ENCODE results near the gene ANKRD17. TPM values are rescaled to one million over a fixed set of nuclear protein-coding genes. Genes with fewer than 3 reads are reported as not detected.

Gene ANKRD17
- total and polyA plus RNA-seq, 9 of the 15 experiments (the other 6 are each of a cell fraction or from before 2014, with no cell fraction given) = 25.5 to 86.9 (median 52.2) TPM

GRCh38 chr4:73234712-73235111 is 23.9 kb downstream of the ANKRD17 start (continued):
- TF ChIP-seq TFE3 (CRISPR knock-in tag; IDR thresholded peaks at IDR 0.05) = no peak
- no peak for TF ChIP-seq POLR2AphosphoS2 (IDR thresholded peaks at IDR 0.05; ENCODE audit: low read length)
- no peak for TF ChIP-seq CBX1 (IDR thresholded peaks at IDR 0.05; ENCODE audit: low read depth)

GRCh38 chr4:73231518-73232487 is 26.8 kb downstream of the ANKRD17 start:
- intact Hi-C loops (cut with micrococcal nuclease) = no loop called here
- ATAC-seq (peak; percentile 65), DNase-seq (ENCODE audit: extremely low read depth in 1 of 4, low spot score in 3 of 4) (no peak), FAIRE-seq (peak; percentile 54)
- H3K79me2 ChIP-seq (ENCODE audit: control insufficient read depth, insufficient read depth, low read length) = peaks cover 96% of the 10 kb centered on the region
- H3K27me3 ChIP-seq (ENCODE audit: control insufficient read depth in 2 of 2, insufficient read depth in 2 of 2, low read length in 2 of 2) = no peaks in the 10 kb centered on the region
- H3K36me3 ChIP-seq (ENCODE audit: control insufficient read depth, insufficient read depth, low read length) = peaks cover 61% of the 10 kb centered on the region
- no peaks in the 10 kb centered on the region for H4K20me1 ChIP-seq (replicated peaks; ENCODE audit: control insufficient read depth, insufficient read depth, low read length)
- 63% methylated on average over 8 of the region's 8 CpGs for WGBS (ENCODE audit: insufficient coverage, low coverage, missing lambda C conversion rate)
- BruUV-seq (replicated peaks) = no TSS peak
- no peaks in the 10 kb centered on the region; the same call in 1 of the 2 replicates for H3K9me3 ChIP-seq (replicated peaks; ENCODE audit: control insufficient read depth, insufficient read depth, low read depth, low read length)
- in situ Hi-C loops (cut with MboI) = no loop called here
- H3K4me3 ChIP-seq = no peak overlapping the region
- peak overlapping the region; percentile 12; the same call in 1 of the 2 replicates for H3K4me2 ChIP-seq (ENCODE audit: insufficient read depth, low read length)
- CTCF ChIA-PET (ENCODE audit: low intra/inter-chr PET ratio) = no interaction called here
- no peaks in the 10 kb centered on the region for H3K9me1 ChIP-seq (ENCODE audit: control insufficient read depth, insufficient read depth, low read length)
- H3K9ac ChIP-seq (ENCODE audit: insufficient read depth in 1 of 2, low read depth in 2 of 2, low read length in 2 of 2) = no peak overlapping the region
- H3K27ac ChIP-seq (ENCODE audit: extremely low read depth, low read depth, low read length) = peak overlapping the region; percentile 66
- H2AFZ ChIP-seq (ENCODE audit: low read depth, low read length) = no peak overlapping the region
- POLR2A ChIA-PET = interaction anchor here (0.7 to 1.5 kb wide), 7 partner anchors 9 to 1226 kb away, joined by 3 to 8 read pairs (median 4); no protein-coding TSS in a partner anchor
- peaks cover 0 to 21% of the 10 kb centered on the region in 2 experiments; a peak in 3 of 5 replicates for H3K4me1 ChIP-seq (replicated peaks in 1 of 2; ENCODE audit: control insufficient read depth in 2 of 2, insufficient read depth in 2 of 2, low read length in 2 of 2)
- TF ChIP-seq, protein P1, sequence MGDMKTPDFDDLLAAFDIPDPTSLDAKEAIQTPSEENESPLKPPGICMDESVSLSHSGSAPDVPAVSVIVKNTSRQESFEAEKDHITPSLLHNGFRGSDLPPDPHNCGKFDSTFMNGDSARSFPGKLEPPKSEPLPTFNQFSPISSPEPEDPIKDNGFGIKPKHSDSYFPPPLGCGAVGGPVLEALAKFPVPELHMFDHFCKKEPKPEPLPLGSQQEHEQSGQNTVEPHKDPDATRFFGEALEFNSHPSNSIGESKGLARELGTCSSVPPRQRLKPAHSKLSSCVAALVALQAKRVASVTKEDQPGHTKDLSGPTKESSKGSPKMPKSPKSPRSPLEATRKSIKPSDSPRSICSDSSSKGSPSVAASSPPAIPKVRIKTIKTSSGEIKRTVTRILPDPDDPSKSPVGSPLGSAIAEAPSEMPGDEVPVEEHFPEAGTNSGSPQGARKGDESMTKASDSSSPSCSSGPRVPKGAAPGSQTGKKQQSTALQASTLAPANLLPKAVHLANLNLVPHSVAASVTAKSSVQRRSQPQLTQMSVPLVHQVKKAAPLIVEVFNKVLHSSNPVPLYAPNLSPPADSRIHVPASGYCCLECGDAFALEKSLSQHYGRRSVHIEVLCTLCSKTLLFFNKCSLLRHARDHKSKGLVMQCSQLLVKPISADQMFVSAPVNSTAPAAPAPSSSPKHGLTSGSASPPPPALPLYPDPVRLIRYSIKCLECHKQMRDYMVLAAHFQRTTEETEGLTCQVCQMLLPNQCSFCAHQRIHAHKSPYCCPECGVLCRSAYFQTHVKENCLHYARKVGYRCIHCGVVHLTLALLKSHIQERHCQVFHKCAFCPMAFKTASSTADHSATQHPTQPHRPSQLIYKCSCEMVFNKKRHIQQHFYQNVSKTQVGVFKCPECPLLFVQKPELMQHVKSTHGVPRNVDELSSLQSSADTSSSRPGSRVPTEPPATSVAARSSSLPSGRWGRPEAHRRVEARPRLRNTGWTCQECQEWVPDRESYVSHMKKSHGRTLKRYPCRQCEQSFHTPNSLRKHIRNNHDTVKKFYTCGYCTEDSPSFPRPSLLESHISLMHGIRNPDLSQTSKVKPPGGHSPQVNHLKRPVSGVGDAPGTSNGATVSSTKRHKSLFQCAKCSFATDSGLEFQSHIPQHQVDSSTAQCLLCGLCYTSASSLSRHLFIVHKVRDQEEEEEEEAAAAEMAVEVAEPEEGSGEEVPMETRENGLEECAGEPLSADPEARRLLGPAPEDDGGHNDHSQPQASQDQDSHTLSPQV (IDR thresholded peaks at IDR 0.05) = no peak
- TF ChIP-seq SRSF7 (optimal IDR thresholded peaks at IDR 0.05; ENCODE audit: low read depth, low read length) = no peak
- TF ChIP-seq NFIC (IDR thresholded peaks at IDR 0.05) = no peak
- TF ChIP-seq, protein P2, sequence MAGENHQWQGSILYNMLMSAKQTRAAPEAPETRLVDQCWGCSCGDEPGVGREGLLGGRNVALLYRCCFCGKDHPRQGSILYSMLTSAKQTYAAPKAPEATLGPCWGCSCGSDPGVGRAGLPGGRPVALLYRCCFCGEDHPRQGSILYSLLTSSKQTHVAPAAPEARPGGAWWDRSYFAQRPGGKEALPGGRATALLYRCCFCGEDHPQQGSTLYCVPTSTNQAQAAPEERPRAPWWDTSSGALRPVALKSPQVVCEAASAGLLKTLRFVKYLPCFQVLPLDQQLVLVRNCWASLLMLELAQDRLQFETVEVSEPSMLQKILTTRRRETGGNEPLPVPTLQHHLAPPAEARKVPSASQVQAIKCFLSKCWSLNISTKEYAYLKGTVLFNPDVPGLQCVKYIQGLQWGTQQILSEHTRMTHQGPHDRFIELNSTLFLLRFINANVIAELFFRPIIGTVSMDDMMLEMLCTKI (IDR thresholded peaks at IDR 0.05; ENCODE audit: partially characterized antibody) = no peak
- TF ChIP-seq TFE3 (CRISPR knock-in tag; IDR thresholded peaks at IDR 0.05) = peak; percentile 63
- no peak for TF ChIP-seq PHB2 (IDR thresholded peaks at IDR 0.05; ENCODE audit: low read depth)
